GM18502 (cell line): ENCODE measurements around the gene DNAH9.

Experiments
- ATAC-seq: cut with Tn5 transposase; IDR thresholded peaks from one replicate; pipeline ENCODE4 v1.9.1; 2021; ENCODE audit warnings: mild to moderate bottlenecking; ENCODE audit not compliant: unreplicated experiment, poor library complexity

The DNAH9 gene

GRCh38 chr17:11643851-11644250 is 45.6 kb downstream of the DNAH9 start:
- no peak for ATAC-seq

- ATAC-seq: no peak
Measured at GRCh38 chr17:11644265-11645212, 46.3 kb downstream of the DNAH9 start.

- no peak for ATAC-seq
Measured at GRCh38 chr17:11645426-11645825, 47.2 kb downstream of the DNAH9 start.

GRCh38 chr17:11651089-11651488 is 52.8 kb downstream of the DNAH9 start:
- ATAC-seq: no peak

GRCh38 chr17:11668618-11669017 is 70.3 kb downstream of the DNAH9 start:
- no peak for ATAC-seq

- ATAC-seq: no peak
Measured at GRCh38 chr17:11671126-11671525, 72.9 kb downstream of the DNAH9 start.

- ATAC-seq: no peak
Measured at GRCh38 chr17:11682646-11683045, 84.4 kb downstream of the DNAH9 start.

- ATAC-seq: no peak
Measured at GRCh38 chr17:11690681-11691080, 92.4 kb downstream of the DNAH9 start.

GRCh38 chr17:11692688-11693087 is 94.4 kb downstream of the DNAH9 start:
- no peak for ATAC-seq

GRCh38 chr17:11693284-11693683 is 95.0 kb downstream of the DNAH9 start:
- ATAC-seq: no peak

- no peak for ATAC-seq
Measured at GRCh38 chr17:11700668-11701067, 102.4 kb downstream of the DNAH9 start.

- ATAC-seq: no peak
Measured at GRCh38 chr17:11701911-11702310, 103.6 kb downstream of the DNAH9 start.

- no peak for ATAC-seq
Measured at GRCh38 chr17:11704041-11704440, 105.8 kb downstream of the DNAH9 start.

- no peak for ATAC-seq
Measured at GRCh38 chr17:11705111-11705510, 106.8 kb downstream of the DNAH9 start.

GRCh38 chr17:11707586-11707985 is 109.3 kb downstream of the DNAH9 start:
- no peak for ATAC-seq

- no peak for ATAC-seq
Measured at GRCh38 chr17:11712456-11712855, 114.2 kb downstream of the DNAH9 start.

GRCh38 chr17:11719203-11719602 is 120.9 kb downstream of the DNAH9 start:
- ATAC-seq: no peak

GRCh38 chr17:11719856-11720255 is 121.6 kb downstream of the DNAH9 start:
- ATAC-seq: no peak

GRCh38 chr17:11720816-11721215 is 122.5 kb downstream of the DNAH9 start:
- ATAC-seq: no peak

GRCh38 chr17:11730747-11731146 is 132.5 kb downstream of the DNAH9 start:
- no peak for ATAC-seq

- ATAC-seq: no peak
Measured at GRCh38 chr17:11736613-11737312, 138.5 kb downstream of the DNAH9 start.

- no peak for ATAC-seq
Measured at GRCh38 chr17:11737313-11737679, 139.0 kb downstream of the DNAH9 start.
